H1 (cell line): ENCODE measurements around the gene GRM5. TPM values are rescaled to one million over a fixed set of nuclear protein-coding genes. Genes with fewer than 3 reads are reported as not detected.

Source experiments
- CTCF ChIA-PET: fragments of 300-600 bp; sonication (Branson Sonifier 250); formaldehyde crosslinking; loops from one replicate; lab custom pipeline; 2021; ENCODE audit not compliant: partially characterized antibody; lab: Charles Lee
- POLR2A ChIA-PET: fragments of 300-600 bp; sonication (Branson Sonifier 250); formaldehyde crosslinking; loops from one replicate; lab custom pipeline; 2021; ENCODE audit warnings: inconsistent platforms; ENCODE audit not compliant: partially characterized antibody; lab: Charles Lee
- DNase-seq, 2 experiments: peaks; one replicate each; pipeline versions ENCODE4 v3.0.0 to v3.0.0-alpha.2; 2010 to 2022; ENCODE audit warnings: low spot score in 2 of 2, low read depth in 1 of 2, mixed read lengths in 1 of 2
- FAIRE-seq: peaks from 2 replicates; lab custom pipeline; 2011; peaks lifted over from hg19 to GRCh38; lab: Jason Lieb, UNC
- H2AFZ ChIP-seq: 2 replicates; pipeline ENCODE4 v1.8.1; 2012; ENCODE audit warnings: low read length, inconsistent platforms
- H2AK5ac ChIP-seq: 2 replicates; pipeline ENCODE4 v1.6.1; 2013; ENCODE audit warnings: low read depth, low read length
- H2BK120ac ChIP-seq: replicated peaks from 2 replicates; pipeline ENCODE3; 2013; ENCODE audit warnings: low read depth, low read length, inconsistent platforms
- H2BK12ac ChIP-seq: 2 replicates; pipeline ENCODE4 v1.6.1; 2013; ENCODE audit warnings: low read depth, low read length
- H2BK15ac ChIP-seq: 2 replicates; pipeline ENCODE4 v1.6.1; 2013; ENCODE audit warnings: low read length
- H2BK20ac ChIP-seq: 2 replicates; pipeline ENCODE4 v1.6.1; 2013; ENCODE audit warnings: low read length
- H2BK5ac ChIP-seq: 2 replicates; pipeline ENCODE4 v1.6.1; 2013; ENCODE audit warnings: low read depth, low read length
- H3K14ac ChIP-seq: 2 replicates; pipeline ENCODE4 v1.6.1; 2013; ENCODE audit warnings: inconsistent platforms; ENCODE audit not compliant: insufficient read length
- H3K18ac ChIP-seq: 2 replicates; pipeline ENCODE4 v1.6.1; 2013; ENCODE audit warnings: low read length; ENCODE audit errors: extremely low read depth
- H3K23ac ChIP-seq: 2 replicates; pipeline ENCODE4 v1.6.1; 2013; ENCODE audit warnings: inconsistent platforms; ENCODE audit not compliant: insufficient read length
- H3K23me2 ChIP-seq: 2 replicates; pipeline ENCODE4 v1.6.1; 2013; ENCODE audit warnings: low read depth, low read length
- H3K27ac ChIP-seq: 2 replicates; pipeline ENCODE4 v1.6.1; 2011; ENCODE audit warnings: low read depth, low read length, inconsistent platforms
- H3K27me3 ChIP-seq, 4 experiments: replicated peaks in 1 of 4; 1 replicate in 1 of 4; 2 replicates in 3 of 4; pipeline versions ENCODE4 v1.6.1 to v1.8.1; 2011 to 2013; ENCODE audit warnings: low read length in 3 of 4, mild to moderate bottlenecking in 3 of 4, inconsistent platforms in 2 of 4, mixed read lengths in 2 of 4, moderate library complexity in 1 of 4; ENCODE audit not compliant: control insufficient read depth in 3 of 4, insufficient read depth in 3 of 4; ENCODE audit errors: extremely low read depth in 1 of 4
- H3K36me3 ChIP-seq, 4 experiments: 2 replicates each; pipeline versions ENCODE4 v1.6.1 to v1.8.1; 2011 to 2013; ENCODE audit warnings: mild to moderate bottlenecking in 4 of 4, low read length in 3 of 4, moderate library complexity in 2 of 4, control low read depth in 1 of 4, inconsistent platforms in 1 of 4; ENCODE audit not compliant: insufficient read depth in 4 of 4, control insufficient read depth in 2 of 4
- H3K4ac ChIP-seq: replicated peaks from 2 replicates; pipeline ENCODE3; 2013; ENCODE audit warnings: low read length, low read depth, mixed read lengths, inconsistent platforms; ENCODE audit not compliant: insufficient read length
- H3K4me1 ChIP-seq, 4 experiments: replicated peaks in 1 of 4; 1 replicate in 1 of 4; 2 replicates in 3 of 4; pipeline versions ENCODE4 v1.6.1 to v1.8.1; 2011 to 2013; ENCODE audit warnings: low read length in 3 of 4, inconsistent platforms in 2 of 4, mixed read lengths in 1 of 4; ENCODE audit not compliant: insufficient read depth in 4 of 4, control insufficient read depth in 3 of 4
- H3K4me2 ChIP-seq, 2 experiments: 2 replicates each; pipeline versions ENCODE4 v1.6.1 to v1.8.1; 2011 to 2013; ENCODE audit warnings: low read depth in 2 of 2, low read length in 2 of 2, control low read depth in 1 of 2, inconsistent platforms in 1 of 2, mild to moderate bottlenecking in 1 of 2; ENCODE audit not compliant: insufficient read depth in 1 of 2
- H3K4me3 ChIP-seq, 4 experiments: fragments of 200-600, 300-600 bp in 1 of 4; sonication (generic), shearing (Covaris generic), sonication (Bioruptor Twin) in 1 of 4; 2 replicates each; pipeline versions ENCODE4 v1.5.1 to v1.8.1; 2011 to 2016; ENCODE audit warnings: low read length in 4 of 4, low read depth in 3 of 4, control low read depth in 2 of 4, inconsistent platforms in 2 of 4, mild to moderate bottlenecking in 2 of 4, mixed read lengths in 1 of 4, moderate library complexity in 1 of 4; ENCODE audit not compliant: insufficient read depth in 2 of 4; ENCODE audit errors: extremely low read depth in 1 of 4
- H3K56ac ChIP-seq: replicated peaks from 2 replicates; pipeline ENCODE3; 2013; ENCODE audit warnings: low read depth, mild to moderate bottlenecking, mixed read lengths, low read length, inconsistent platforms; ENCODE audit not compliant: insufficient read length
- H3K79me1 ChIP-seq: 2 replicates; pipeline ENCODE4 v1.6.1; 2013; ENCODE audit warnings: low read depth, low read length, control low read depth
- H3K79me2 ChIP-seq, 2 experiments: 2 replicates each; pipeline versions ENCODE4 v1.6.1 to v1.8.1; 2012 to 2013; ENCODE audit warnings: low read length in 2 of 2, mild to moderate bottlenecking in 2 of 2, inconsistent platforms in 1 of 2; ENCODE audit not compliant: insufficient read depth in 2 of 2, control insufficient read depth in 1 of 2
- H3K9ac ChIP-seq, 4 experiments: replicated peaks in 1 of 4; 1 replicate in 1 of 4; 2 replicates in 3 of 4; pipeline versions ENCODE4 v1.6.1 to v1.8.1; 2011 to 2013; ENCODE audit warnings: low read depth in 3 of 4, low read length in 3 of 4, control low read depth in 2 of 4, mild to moderate bottlenecking in 2 of 4, moderate library complexity in 2 of 4, inconsistent platforms in 1 of 4; ENCODE audit errors: extremely low read depth in 1 of 4
- H3K9me3 ChIP-seq, 2 experiments: 2 replicates each; pipeline versions ENCODE4 v1.6.1 to v1.8.1; 2012 to 2013; ENCODE audit warnings: mild to moderate bottlenecking in 2 of 2, moderate library complexity in 2 of 2, control low read depth in 1 of 2, inconsistent platforms in 1 of 2, low read depth in 1 of 2, low read length in 1 of 2, mixed read lengths in 1 of 2; ENCODE audit not compliant: insufficient read depth in 2 of 2
- H4K20me1 ChIP-seq, 2 experiments: replicated peaks in 1 of 2; 2 replicates each; pipeline versions ENCODE3 to v1.8.1; 2011 to 2013; ENCODE audit warnings: inconsistent platforms in 2 of 2, low read length in 2 of 2, mild to moderate bottlenecking in 1 of 2; ENCODE audit not compliant: insufficient read depth in 2 of 2, control insufficient read depth in 1 of 2
- H4K5ac ChIP-seq: 2 replicates; pipeline ENCODE4 v1.6.1; 2013; ENCODE audit warnings: low read length, low read depth, mixed read lengths, inconsistent platforms; ENCODE audit not compliant: insufficient read length
- H4K8ac ChIP-seq: 2 replicates; pipeline ENCODE4 v1.8.0; 2013; ENCODE audit warnings: mild to moderate bottlenecking, moderate library complexity, low read length, inconsistent platforms; ENCODE audit not compliant: insufficient read depth; ENCODE audit errors: extremely low read depth
- H4K91ac ChIP-seq: replicated peaks from 2 replicates; pipeline ENCODE3; 2013; ENCODE audit warnings: low read length, mixed read lengths, inconsistent platforms; ENCODE audit not compliant: insufficient read length
- BACH1 ChIP-seq: IDR thresholded peaks from 2 replicates; pipeline ENCODE4 v1.6.1; 2012; ENCODE audit warnings: low read length, improper control_type of control experiment
- GTF2F1 ChIP-seq: IDR thresholded peaks from 2 replicates; pipeline ENCODE4 v1.6.1; 2012; ENCODE audit warnings: low read depth, low read length, improper control_type of control experiment, borderline replicate concordance
- SIN3A ChIP-seq, 2 experiments: IDR thresholded peaks in 1 of 2; conservative IDR thresholded peaks in 1 of 2; 2 replicates each; pipeline ENCODE4 v1.6.1; 2011 to 2012; ENCODE audit warnings: low read length in 2 of 2, improper control_type of control experiment in 1 of 2, low read depth in 1 of 2, mild to moderate bottlenecking in 1 of 2
- SP4 ChIP-seq: IDR thresholded peaks from 2 replicates; pipeline ENCODE4 v1.6.1; 2012; ENCODE audit warnings: low read length, inconsistent platforms
- TCF12 ChIP-seq: IDR thresholded peaks from 2 replicates; pipeline ENCODE4 v1.6.1; 2011; ENCODE audit warnings: low read depth, mild to moderate bottlenecking, low read length
- WGBS, 2 experiments: shearing (Covaris generic) in 1 of 2; methylation state at CpG; one replicate each; pipeline versions ENCODE4 v1.1.6 to v1.1.7; 2013 to 2015; ENCODE audit warnings: low lambda C conversion rate in 2 of 2, mixed read lengths in 2 of 2, inconsistent platforms in 1 of 2, low coverage in 1 of 2, missing lambda C conversion rate in 1 of 2; ENCODE audit not compliant: insufficient replicate concordance in 2 of 2, insufficient coverage in 1 of 2, insufficient read length in 1 of 2; ENCODE audit errors: extremely low coverage in 1 of 2, missing lambda C conversion rate in 1 of 2; 5-methylcytosine and 5-hydroxymethylcytosine counted together
- polyA plus RNA-seq, 7 experiments: library from polyadenylated mRNA; depleted of rRNA in 3 of 7; stranded (reverse) in 5 of 7; unstranded in 2 of 7; fragments of >200 nt in 5 of 7; fragments of 200-250 nt in 2 of 7; gene quantifications; 1 replicate in 5 of 7; 2 replicates in 1 of 7; 4 replicates in 1 of 7; pipeline versions ENCODE4 v1.2.1 to v1.2.3, GENCODE V29; 2011 to 2013; ENCODE audit warnings: missing spikeins in 2 of 7, mixed read lengths in 2 of 7
- total RNA-seq: library from RNA; stranded (reverse); fragmentation: NEBNext Ultra II Directional; extraction: Animal tissue kit (Norgen Biotek cat#: 25700); gene quantifications from 2 replicates; pipeline ENCODE4 v1.2.1, GENCODE V29; 2021

Gene GRM5
- total and polyA plus RNA-seq, 2 of the 8 experiments (the other 6 are each of a cell fraction or from before 2014, with no cell fraction given), result 0.15 to 0.43 TPM

- no peaks in the 10 kb centered on the region for H3K36me3 ChIP-seq
- no peak overlapping the region for H2AFZ ChIP-seq
- no peak overlapping the region for H2BK5ac ChIP-seq
- H2AK5ac ChIP-seq, result no peak overlapping the region
- no peak overlapping the region for H3K14ac ChIP-seq
- no peak overlapping the region for H3K4me3 ChIP-seq
- H3K9me3 ChIP-seq, result no peaks in the 10 kb centered on the region
- H3K27ac ChIP-seq, result no peak overlapping the region
- no peak overlapping the region for H3K56ac ChIP-seq
- CTCF ChIA-PET, result interaction anchor here (0.6 kb wide), 1 partner anchor 70 kb away, joined by 8 read pairs; no protein-coding TSS in a partner anchor
- FAIRE-seq, result no peak
- H2BK12ac ChIP-seq, result no peak overlapping the region
- no peak overlapping the region for H4K5ac ChIP-seq
- no peak for TF ChIP-seq TCF12
- no peak for TF ChIP-seq SP4
- TF ChIP-seq SIN3A (conservative IDR thresholded peaks at IDR 0.05 in 1 of 2, IDR thresholded peaks at IDR 0.05 in 1 of 2; ENCODE audit: low read depth in 1 of 2, low read length in 2 of 2), result no peak
- TF ChIP-seq BACH1, result no peak
- TF ChIP-seq GTF2F1, result no peak
- TF ChIP-seq, all 59 proteins: peak for 0
- H3K27me3 ChIP-seq, result no peaks in the 10 kb centered on the region
- no peak overlapping the region for H3K18ac ChIP-seq
- H4K8ac ChIP-seq, result no peak overlapping the region
- H4K20me1 ChIP-seq, result no peaks in the 10 kb centered on the region
- no peak overlapping the region for H2BK20ac ChIP-seq
- H3K23ac ChIP-seq, result no peak overlapping the region
- H3K79me2 ChIP-seq, result no peaks in the 10 kb centered on the region
- no peak overlapping the region for H3K4me2 ChIP-seq
- no peak overlapping the region for H2BK120ac ChIP-seq
- H3K9ac ChIP-seq, result no peak overlapping the region
- H3K79me1 ChIP-seq, result no peaks in the 10 kb centered on the region
- POLR2A ChIA-PET, result no interaction called here
- H3K4me1 ChIP-seq, result peaks cover 0 to 3% (median 1%) of the 10 kb centered on the region in 4 experiments; a peak in 2 of 7 replicates
- no peak overlapping the region for H2BK15ac ChIP-seq
- 70% methylated on average over 5 of the region's 5 CpGs; no CpG with 5 or more reads in 1 of the 2 experiments for WGBS, 2 experiments
- DNase-seq, result no peak
- H3K23me2 ChIP-seq, result no peaks in the 10 kb centered on the region
- no peak overlapping the region for H3K4ac ChIP-seq
- no peak overlapping the region for H4K91ac ChIP-seq
Measured at GRCh38 chr11:88618327-88619070, 447.3 kb downstream of the GRM5 start.
